Measurements from ENCODE around the gene ROPN1.
"Not testable (repeated sequence)": the region's sequence is repeated elsewhere in the genome, so short reads cannot be mapped to it uniquely, and the experiment has no call there.

DNA sequence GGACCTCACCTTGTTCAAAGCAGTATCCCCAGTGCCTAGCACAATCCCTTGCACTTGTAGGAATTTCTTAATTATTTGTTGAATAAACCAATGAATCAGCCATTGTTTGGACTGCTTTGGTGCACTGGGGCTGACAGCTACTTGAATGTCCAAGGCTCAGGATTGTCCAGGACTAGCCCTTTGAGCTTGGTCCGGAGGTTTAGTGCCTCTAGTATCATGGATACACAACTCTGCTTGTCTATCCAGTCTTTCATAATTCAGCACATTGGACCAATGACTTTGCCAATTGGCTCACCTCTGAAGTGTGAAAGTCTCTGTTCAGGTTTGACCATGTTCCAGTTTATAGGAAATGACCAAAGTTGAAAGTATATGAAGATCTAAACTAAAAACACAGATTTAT is 27.1 kb downstream of the ROPN1 start:
- TF ChIP-seq, protein P1, sequence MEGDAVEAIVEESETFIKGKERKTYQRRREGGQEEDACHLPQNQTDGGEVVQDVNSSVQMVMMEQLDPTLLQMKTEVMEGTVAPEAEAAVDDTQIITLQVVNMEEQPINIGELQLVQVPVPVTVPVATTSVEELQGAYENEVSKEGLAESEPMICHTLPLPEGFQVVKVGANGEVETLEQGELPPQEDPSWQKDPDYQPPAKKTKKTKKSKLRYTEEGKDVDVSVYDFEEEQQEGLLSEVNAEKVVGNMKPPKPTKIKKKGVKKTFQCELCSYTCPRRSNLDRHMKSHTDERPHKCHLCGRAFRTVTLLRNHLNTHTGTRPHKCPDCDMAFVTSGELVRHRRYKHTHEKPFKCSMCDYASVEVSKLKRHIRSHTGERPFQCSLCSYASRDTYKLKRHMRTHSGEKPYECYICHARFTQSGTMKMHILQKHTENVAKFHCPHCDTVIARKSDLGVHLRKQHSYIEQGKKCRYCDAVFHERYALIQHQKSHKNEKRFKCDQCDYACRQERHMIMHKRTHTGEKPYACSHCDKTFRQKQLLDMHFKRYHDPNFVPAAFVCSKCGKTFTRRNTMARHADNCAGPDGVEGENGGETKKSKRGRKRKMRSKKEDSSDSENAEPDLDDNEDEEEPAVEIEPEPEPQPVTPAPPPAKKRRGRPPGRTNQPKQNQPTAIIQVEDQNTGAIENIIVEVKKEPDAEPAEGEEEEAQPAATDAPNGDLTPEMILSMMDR (IDR thresholded peaks at IDR 0.05; ENCODE audit: low read length) = not testable (repeated sequence)
- not testable (repeated sequence) for TF ChIP-seq EZH2 (optimal IDR thresholded peaks at IDR 0.05; ENCODE audit: low read depth, low read length); EZH2phosphoT487 (IDR thresholded peaks at IDR 0.05; ENCODE audit: low read length)
